NT2/D1 (cell line): ENCODE results near the gene WASF2.
"Not testable (repeated sequence)": the region's sequence is repeated elsewhere in the genome, so short reads cannot be mapped to it uniquely, and the experiment has no call there.

Experiments
- DNase-seq: peaks from one replicate; pipeline ENCODE4 v3.0.0-alpha.2; 2011; ENCODE audit warnings: low read depth, low spot score
- H3K27me3 ChIP-seq: 2 replicates; pipeline ENCODE4 v1.6.0; 2011; ENCODE audit warnings: mild to moderate bottlenecking; ENCODE audit not compliant: insufficient read length, insufficient read depth
- H3K36me3 ChIP-seq: 2 replicates; pipeline ENCODE4 v1.6.1; 2011; ENCODE audit warnings: mild to moderate bottlenecking, low read length, mixed read lengths; ENCODE audit not compliant: insufficient read depth, insufficient read length
- H3K4me1 ChIP-seq: 2 replicates; pipeline ENCODE4 v1.5.1; 2011; ENCODE audit not compliant: insufficient read depth, insufficient read length
- H3K4me3 ChIP-seq: 2 replicates; pipeline ENCODE4 v1.5.1; 2011; ENCODE audit warnings: low read depth; ENCODE audit not compliant: insufficient read length
- H3K9ac ChIP-seq: 2 replicates; pipeline ENCODE4 v1.6.0; 2011; ENCODE audit warnings: low read depth; ENCODE audit not compliant: insufficient read length
- H3K9me3 ChIP-seq: 2 replicates; pipeline ENCODE4 v1.5.1; 2011; ENCODE audit warnings: mild to moderate bottlenecking, low read length; ENCODE audit not compliant: insufficient read depth
- SUZ12 ChIP-seq: IDR thresholded peaks from 2 replicates; pipeline ENCODE4 v1.6.1; 2011; ENCODE audit not compliant: insufficient read length, insufficient read depth; ENCODE audit errors: extremely low read depth
- YY1 ChIP-seq: IDR thresholded peaks from 2 replicates; pipeline ENCODE4 v1.6.1; 2011; ENCODE audit not compliant: insufficient read length, insufficient read depth
- ZNF274 ChIP-seq: IDR thresholded peaks from 2 replicates; pipeline ENCODE4 v1.6.1; 2011; ENCODE audit warnings: mild to moderate bottlenecking, low read depth, low read length

The WASF2 gene

GRCh38 chr1:27489973-27490741, at the start of gene WASF2:
Gene WASF2, minus strand, starts transcription at chr1:27490167. Its CDS starts 61,277 bp downstream, at chr1:27428890.
- peaks cover 8% of the 10 kb centered on the region for H3K4me1 ChIP-seq

GRCh38 chr1:27538793-27539192, 48.8 kb upstream of the WASF2 start:
- Histone ChIP-seq H3K27me3 (no peaks in the 10 kb centered on the region), H3K9me3 (no peaks in the 10 kb centered on the region), H3K4me1 (peaks cover 59% of the 10 kb centered on the region), H3K36me3 (peaks cover 46% of the 10 kb centered on the region), H3K9ac (no peak overlapping the region), H3K4me3 (no peak overlapping the region)
- no peak for TF ChIP-seq YY1
- TF ChIP-seq ZNF274 = no peak
- TF ChIP-seq SUZ12 = no peak
- no peak for DNase-seq

More at GRCh38 chr1:27489973-27490741, at the start of gene WASF2:
- no peaks in the 10 kb centered on the region for H3K36me3 ChIP-seq
- DNase-seq = peak; percentile 98
- no peaks in the 10 kb centered on the region for H3K9me3 ChIP-seq
- H3K27me3 ChIP-seq = no peaks in the 10 kb centered on the region
- peak; percentile 86 for TF ChIP-seq YY1
- TF ChIP-seq SUZ12 = no peak
- TF ChIP-seq ZNF274 = no peak
- peak within 1 kb of the TSS; percentile 94 for H3K9ac ChIP-seq
- peak within 1 kb of the TSS; percentile 95 for H3K4me3 ChIP-seq

- not testable (repeated sequence) for H3K27me3 ChIP-seq, DNase-seq, H3K9me3 ChIP-seq, H3K9ac ChIP-seq, H3K4me3 ChIP-seq
- Histone ChIP-seq H3K36me3 (peaks cover 48% of the 10 kb centered on the region), H3K4me1 (peaks cover 60% of the 10 kb centered on the region)
Observed at GRCh38 chr1:27538305-27538676, 48.3 kb upstream of the WASF2 start.

- TF ChIP-seq SUZ12 = no peak
- no peak for TF ChIP-seq YY1
- TF ChIP-seq ZNF274 = no peak
- H3K4me1 ChIP-seq = peaks cover 56% of the 10 kb centered on the region
- peaks cover 43% of the 10 kb centered on the region for H3K36me3 ChIP-seq
- H3K9me3 ChIP-seq = no peaks in the 10 kb centered on the region
- peak; percentile 79 for DNase-seq
- H3K27me3 ChIP-seq = no peaks in the 10 kb centered on the region
- H3K9ac ChIP-seq = peak overlapping the region; percentile 80
- H3K4me3 ChIP-seq = no peak overlapping the region
Observed at GRCh38 chr1:27536767-27537166, 46.8 kb upstream of the WASF2 start.

- Histone ChIP-seq H3K9ac (peak overlapping the region; percentile 80), H3K4me1 (peaks cover 55% of the 10 kb centered on the region), H3K4me3 (no peak overlapping the region), H3K9me3 (no peaks in the 10 kb centered on the region), H3K36me3 (peaks cover 42% of the 10 kb centered on the region), H3K27me3 (no peaks in the 10 kb centered on the region)
- TF ChIP-seq YY1 (no peak), SUZ12 (no peak), ZNF274 (no peak)
- DNase-seq = no peak
Observed at GRCh38 chr1:27536010-27536757, 46.2 kb upstream of the WASF2 start.

GRCh38 chr1:27535386-27535785, 45.4 kb upstream of the WASF2 start:
- TF ChIP-seq YY1 = no peak
- no peak for TF ChIP-seq ZNF274
- no peak for TF ChIP-seq SUZ12
- no peaks in the 10 kb centered on the region for H3K27me3 ChIP-seq
- no peak for DNase-seq
- peaks cover 52% of the 10 kb centered on the region for H3K4me1 ChIP-seq
- no peaks in the 10 kb centered on the region for H3K9me3 ChIP-seq
- H3K36me3 ChIP-seq = peaks cover 42% of the 10 kb centered on the region
- H3K9ac ChIP-seq = no peak overlapping the region
- no peak overlapping the region for H3K4me3 ChIP-seq

- Histone ChIP-seq H3K9ac (no peak overlapping the region), H3K27me3 (no peaks in the 10 kb centered on the region), H3K36me3 (peaks cover 39% of the 10 kb centered on the region), H3K4me1 (peaks cover 45% of the 10 kb centered on the region), H3K4me3 (no peak overlapping the region), H3K9me3 (no peaks in the 10 kb centered on the region)
- no peak for DNase-seq
- no peak for TF ChIP-seq ZNF274
- no peak for TF ChIP-seq SUZ12
- TF ChIP-seq YY1 = no peak
Observed at GRCh38 chr1:27531959-27532685, 42.2 kb upstream of the WASF2 start.
